SHP77 treated with DMSO at 0.1 percent for 48 hours (cell line): ENCODE results near the gene CLIC5.
A peak's percentile ranks its signal among the peaks of the same experiment; 100 is the strongest.
"Not testable (repeated sequence)": the region's sequence is repeated elsewhere in the genome, so short reads cannot be mapped to it uniquely, and the experiment has no call there.

Experiments
- DNase-seq: peaks from one replicate; lab custom pipeline; 2025; lab: John Stamatoyannopoulos, UW

CLIC5 gene

GRCh38 chr6:45926423-45926822 lies 89.2 kb downstream of the CLIC5 start:
- DNase-seq = not testable (repeated sequence)

- DNase-seq = no peak
These were observed 90.8 kb downstream of the CLIC5 start for GRCh38 chr6:45924763-45925342.

- DNase-seq = no peak
These were observed 91.7 kb downstream of the CLIC5 start for GRCh38 chr6:45923831-45924391.

- peak; percentile 7 for DNase-seq
These were observed 92.8 kb downstream of the CLIC5 start for GRCh38 chr6:45922728-45923351.

- DNase-seq = no peak
These were observed 93.9 kb downstream of the CLIC5 start for GRCh38 chr6:45921691-45922281.

GRCh38 chr6:45920819-45921511 lies 94.7 kb downstream of the CLIC5 start:
- DNase-seq = no peak

GRCh38 chr6:45917439-45917838 lies 98.2 kb downstream of the CLIC5 start:
- no peak for DNase-seq

GRCh38 chr6:45916692-45917091 lies 99.0 kb downstream of the CLIC5 start:
- no peak for DNase-seq

GRCh38 chr6:45915780-45916468 lies 99.7 kb downstream of the CLIC5 start:
- DNase-seq = no peak

GRCh38 chr6:45911691-45912090 lies 104.0 kb downstream of the CLIC5 start:
- DNase-seq = no peak

GRCh38 chr6:45903959-45904358 lies 111.7 kb downstream of the CLIC5 start:
- DNase-seq = no peak

GRCh38 chr6:45902984-45903383 lies 112.7 kb downstream of the CLIC5 start:
- no peak for DNase-seq

GRCh38 chr6:45901767-45902650 lies 113.7 kb downstream of the CLIC5 start:
- DNase-seq = no peak

GRCh38 chr6:45900808-45901752 lies 114.6 kb downstream of the CLIC5 start:
- no peak for DNase-seq

- DNase-seq = no peak
These were observed 116.0 kb downstream of the CLIC5 start for GRCh38 chr6:45899683-45899946.

GRCh38 chr6:45898941-45899682 lies 116.5 kb downstream of the CLIC5 start:
- DNase-seq = no peak

- DNase-seq = no peak
These were observed 118.7 kb downstream of the CLIC5 start for GRCh38 chr6:45896783-45897441.

GRCh38 chr6:45895569-45895968 lies 120.1 kb downstream of the CLIC5 start:
- DNase-seq = no peak

- DNase-seq = no peak
These were observed 122.9 kb downstream of the CLIC5 start for GRCh38 chr6:45892696-45893245.
